CD4-positive, alpha-beta T cell (primary cell): ENCODE measurements around the gene CNTRL. TPM values are rescaled to one million over a fixed set of nuclear protein-coding genes. Genes with fewer than 3 reads are reported as not detected.
"Not testable (repeated sequence)": the region's sequence is repeated elsewhere in the genome, so short reads cannot be mapped to it uniquely, and the experiment has no call there.

Experiments
- ATAC-seq: fragments of 200-7000 bp; cut with Tn5 transposase; one replicate; pipeline ENCODE4 v1.10.0; 2022; ENCODE audit warnings: mild to moderate bottlenecking; ENCODE audit not compliant: poor library complexity
- CTCF ChIA-PET: fragments of 350-600 bp; sonication (Branson Sonifier 250); formaldehyde crosslinking; loops from one replicate; lab custom pipeline; 2021; ENCODE audit warnings: antibody characterized with exemption, inconsistent platforms; lab: Charles Lee
- POLR2A ChIA-PET: fragments of 350-600 bp; sonication (Branson Sonifier 250); formaldehyde crosslinking; loops from one replicate; lab custom pipeline; 2021; ENCODE audit warnings: antibody characterized with exemption, inconsistent platforms; lab: Charles Lee
- DNase-seq, 14 experiments: peaks; one replicate each; pipeline ENCODE4 v3.0.0-alpha.2; 2013 to 2020; ENCODE audit warnings: mixed read lengths in 2 of 14
- H3K27ac ChIP-seq, 2 donors: one replicate each; pipeline versions ENCODE4 v1.5.1 to v1.7.0; 2013; ENCODE audit warnings: low read length in 2 of 2, low read depth in 1 of 2, mild to moderate bottlenecking in 1 of 2
- H3K27me3 ChIP-seq, 2 experiments: 1 replicate in 1 of 2; 2 replicates in 1 of 2; pipeline versions ENCODE4 v1.6.1 to v1.7.0; 2013; ENCODE audit warnings: low read length in 2 of 2, control low read depth in 1 of 2, mild to moderate bottlenecking in 1 of 2, moderate library complexity in 1 of 2; ENCODE audit not compliant: insufficient read depth in 2 of 2, control insufficient read depth in 1 of 2
- H3K36me3 ChIP-seq: one replicate; pipeline ENCODE4 v1.6.1; 2013; ENCODE audit warnings: low read length, control low read depth; ENCODE audit not compliant: insufficient read depth
- H3K4me1 ChIP-seq: one replicate; pipeline ENCODE4 v1.6.1; 2013; ENCODE audit warnings: low read length, control low read depth; ENCODE audit not compliant: insufficient read depth
- H3K4me3 ChIP-seq: one replicate; pipeline ENCODE4 v1.5.1; 2013; ENCODE audit warnings: mild to moderate bottlenecking, low read length, moderate library complexity
- H3K9me3 ChIP-seq, 2 experiments: 1 replicate in 1 of 2; 2 replicates in 1 of 2; pipeline versions ENCODE4 v1.6.1 to v1.7.0; 2013; ENCODE audit warnings: low read length in 2 of 2, mild to moderate bottlenecking in 2 of 2, control low read depth in 1 of 2, moderate library complexity in 1 of 2; ENCODE audit not compliant: control insufficient read depth in 1 of 2, insufficient read depth in 1 of 2
- H3K27ac Mint-ChIP-seq: one replicate; pipeline ENCODE4 v1.8.0; 2020; ENCODE audit warnings: mixed read lengths
- H3K27me3 Mint-ChIP-seq: one replicate; pipeline ENCODE4 v1.8.0; 2021; ENCODE audit warnings: mixed read lengths
- H3K36me3 Mint-ChIP-seq: one replicate; pipeline ENCODE4 v1.8.0; 2021; ENCODE audit warnings: low read depth, mixed read lengths
- H3K4me1 Mint-ChIP-seq: one replicate; pipeline ENCODE4 v1.8.0; 2021; ENCODE audit warnings: low read depth, mixed read lengths
- H3K4me3 Mint-ChIP-seq: one replicate; pipeline ENCODE4 v1.8.0; 2020; ENCODE audit warnings: mild to moderate bottlenecking, mixed read lengths
- H3K9me3 Mint-ChIP-seq: one replicate; pipeline ENCODE4 v1.8.0; 2020; ENCODE audit warnings: mixed read lengths
- CTCF ChIP-seq: fragments of 200-600 bp; IDR thresholded peaks from one replicate; pipeline ENCODE4 v1.8.0; 2022; ENCODE audit warnings: antibody characterized with exemption, mild to moderate bottlenecking
- intact Hi-C, 2 experiments: fragments of 100-400 bp; cut with DNase I in 1 of 2; cut with micrococcal nuclease in 1 of 2; formaldehyde crosslinking; loops; one replicate each; pipeline versions ENCODE4 v1.15.1 to v1.9.0; 2023 to 2025; cut with DNase I, micrococcal nuclease
- total RNA-seq, 174 experiments: library from RNA in 2 of 174; stranded (reverse) in 2 of 174; gene quantifications; one replicate each; pipeline ENCODE4 v1.2.3 and lab custom pipeline; 2021 to 2026

Gene CNTRL
- total RNA-seq, 2 experiments from 2014 or later: 35.1 to 38.1 TPM

- Histone ChIP-seq H3K27me3 (no peaks in the 10 kb centered on the region), H3K9me3 (no peaks in the 10 kb centered on the region), H3K27ac (no peak overlapping the region), H3K4me1 (no peaks in the 10 kb centered on the region), H3K4me3 (no peak overlapping the region), H3K36me3 (no peaks in the 10 kb centered on the region)
- Mint-ChIP-seq H3K27ac (no peak overlapping the region), H3K27me3 (no peaks in the 10 kb centered on the region), H3K36me3 (no peaks in the 10 kb centered on the region), H3K4me1 (no peaks in the 10 kb centered on the region), H3K9me3 (no peaks in the 10 kb centered on the region), H3K4me3 (no peak overlapping the region)
- no peak for ATAC-seq
- intact Hi-C loops: no loop called here
- CTCF ChIA-PET: no interaction called here
- no peak for DNase-seq
- POLR2A ChIA-PET: no interaction called here
- no peak for TF ChIP-seq CTCF
These were observed 48.0 kb upstream of the CNTRL start for GRCh38 chr9:121026768-121027167.

- H3K27me3 ChIP-seq, H3K4me3 ChIP-seq, H3K4me3 Mint-ChIP-seq, H3K4me1 Mint-ChIP-seq, H3K36me3 Mint-ChIP-seq, H3K9me3 Mint-ChIP-seq, H3K27me3 Mint-ChIP-seq, H3K27ac Mint-ChIP-seq, DNase-seq, H3K27ac ChIP-seq, intact Hi-C loops, CTCF ChIA-PET, ATAC-seq, POLR2A ChIA-PET, H3K36me3 ChIP-seq, H3K4me1 ChIP-seq, H3K9me3 ChIP-seq: not testable (repeated sequence)
These were observed 46.5 kb upstream of the CNTRL start for GRCh38 chr9:121028285-121028684.

- H3K36me3 ChIP-seq: no peaks in the 10 kb centered on the region
- H3K27ac ChIP-seq: no peak overlapping the region
- H3K27me3 ChIP-seq: no peaks in the 10 kb centered on the region
- Mint-ChIP-seq H3K4me3 (no peak overlapping the region), H3K36me3 (no peaks in the 10 kb centered on the region), H3K4me1 (no peaks in the 10 kb centered on the region), H3K27ac (no peak overlapping the region), H3K9me3 (no peaks in the 10 kb centered on the region), H3K27me3 (no peaks in the 10 kb centered on the region)
- DNase-seq (no peak), ATAC-seq (no peak)
- intact Hi-C loops: no loop called here
- no peaks in the 10 kb centered on the region for H3K4me1 ChIP-seq
- ChIA-PET POLR2A (no interaction called here), CTCF (interaction anchor here (1.1 kb wide), 1 partner anchor 31 kb away, joined by 4 read pairs; no protein-coding TSS in a partner anchor)
- no peak overlapping the region for H3K4me3 ChIP-seq
- no peaks in the 10 kb centered on the region for H3K9me3 ChIP-seq
- no peak for TF ChIP-seq CTCF
These were observed 45.3 kb upstream of the CNTRL start for GRCh38 chr9:121029469-121029868.

- Histone ChIP-seq H3K27ac (no peak overlapping the region), H3K9me3 (no peaks in the 10 kb centered on the region), H3K27me3 (no peaks in the 10 kb centered on the region), H3K4me3 (no peak overlapping the region), H3K36me3 (no peaks in the 10 kb centered on the region), H3K4me1 (no peaks in the 10 kb centered on the region)
- ChIA-PET CTCF (no interaction called here), POLR2A (interaction anchor here (0.6 kb wide), 1 partner anchor 107 kb away, joined by 3 read pairs; no protein-coding TSS in a partner anchor)
- ATAC-seq: no peak
- Mint-ChIP-seq H3K27me3 (no peaks in the 10 kb centered on the region), H3K4me1 (no peaks in the 10 kb centered on the region), H3K4me3 (no peak overlapping the region), H3K36me3 (no peaks in the 10 kb centered on the region), H3K9me3 (no peaks in the 10 kb centered on the region), H3K27ac (no peak overlapping the region)
- no peak for TF ChIP-seq CTCF
- no peak for DNase-seq
- intact Hi-C loops: no loop called here
These were observed 40.2 kb upstream of the CNTRL start for GRCh38 chr9:121034529-121034928.

- H3K36me3 Mint-ChIP-seq, H3K4me1 ChIP-seq, H3K27ac Mint-ChIP-seq, H3K4me3 ChIP-seq, intact Hi-C loops, H3K4me1 Mint-ChIP-seq, H3K27ac ChIP-seq, H3K4me3 Mint-ChIP-seq, H3K9me3 ChIP-seq, H3K27me3 ChIP-seq, POLR2A ChIA-PET, H3K9me3 Mint-ChIP-seq, ATAC-seq, H3K36me3 ChIP-seq, H3K27me3 Mint-ChIP-seq, DNase-seq: not testable (repeated sequence)
- CTCF ChIA-PET: interaction anchor here (0.9 kb wide), 1 partner anchor 173 kb away, joined by 3 read pairs; no protein-coding TSS in a partner anchor
These were observed 39.0 kb upstream of the CNTRL start for GRCh38 chr9:121035717-121036116.
